Effector memory CD8-positive, alpha-beta T cell (primary cell): ENCODE results near the gene INPP5B.

Experiments used
- ATAC-seq: fragments of 150-1000 bp; cut with Tn5 transposase; replicated peaks from 2 replicates; pipeline ENCODE4 v1.10.0; 2021; ENCODE audit warnings: mild to moderate bottlenecking, moderate library complexity
- DNase-seq, 3 experiments: peaks; one replicate each; pipeline ENCODE4 v3.0.0; 2021
- H3K27ac Mint-ChIP-seq, 2 donors: one replicate each; pipeline ENCODE4 v1.8.0; 2022; ENCODE audit warnings: mild to moderate bottlenecking in 2 of 2, mixed read lengths in 2 of 2, moderate library complexity in 2 of 2
- H3K27me3 Mint-ChIP-seq, 2 donors: one replicate each; pipeline ENCODE4 v1.8.0; 2022; ENCODE audit warnings: mixed read lengths in 2 of 2
- H3K36me3 Mint-ChIP-seq: one replicate; pipeline ENCODE4 v1.8.0; 2022; ENCODE audit warnings: mild to moderate bottlenecking, moderate library complexity, mixed read lengths; ENCODE audit not compliant: insufficient read depth
- H3K4me1 Mint-ChIP-seq, 2 donors: one replicate each; pipeline ENCODE4 v1.8.0; 2022; ENCODE audit warnings: low read depth in 2 of 2, mixed read lengths in 2 of 2
- H3K4me3 Mint-ChIP-seq, 2 donors: one replicate each; pipeline ENCODE4 v1.8.0; 2022; ENCODE audit warnings: mild to moderate bottlenecking in 2 of 2, mixed read lengths in 2 of 2, moderate library complexity in 2 of 2
- H3K9me3 Mint-ChIP-seq, 2 donors: one replicate each; pipeline ENCODE4 v1.8.0; 2022; ENCODE audit warnings: mixed read lengths in 2 of 2

INPP5B gene

GRCh38 chr1:37865348-37866120 lies 81.3 kb downstream of the INPP5B start:
- no peaks in the 10 kb centered on the region for H3K9me3 Mint-ChIP-seq
- H3K4me1 Mint-ChIP-seq, result no peaks in the 10 kb centered on the region
- no peaks in the 10 kb centered on the region for H3K27me3 Mint-ChIP-seq
- H3K27ac Mint-ChIP-seq, result no peak overlapping the region
- DNase-seq, result no peak
- peaks cover 59% of the 10 kb centered on the region for H3K36me3 Mint-ChIP-seq
- no peak for ATAC-seq
- no peak overlapping the region for H3K4me3 Mint-ChIP-seq

- ATAC-seq (no peak), DNase-seq (no peak)
- Mint-ChIP-seq H3K27ac (no peak overlapping the region), H3K4me3 (no peak overlapping the region), H3K9me3 (no peaks in the 10 kb centered on the region), H3K27me3 (no peaks in the 10 kb centered on the region), H3K36me3 (peaks cover 48% of the 10 kb centered on the region), H3K4me1 (peaks cover 9 to 14% of the 10 kb centered on the region in 2 donors)
Measured at GRCh38 chr1:37862330-37862729, 84.5 kb downstream of the INPP5B start.

- DNase-seq, result no peak
- Mint-ChIP-seq H3K9me3 (no peaks in the 10 kb centered on the region), H3K4me3 (no peak overlapping the region), H3K27me3 (no peaks in the 10 kb centered on the region), H3K4me1 (peaks cover 12 to 18% of the 10 kb centered on the region in 2 donors), H3K36me3 (peaks cover 49% of the 10 kb centered on the region), H3K27ac (no peak overlapping the region)
- no peak for ATAC-seq
Measured at GRCh38 chr1:37861151-37861550, 85.7 kb downstream of the INPP5B start.

- Mint-ChIP-seq H3K36me3 (peaks cover 50% of the 10 kb centered on the region), H3K4me3 (peak overlapping the region; percentile 89 to 91), H3K27me3 (no peaks in the 10 kb centered on the region), H3K9me3 (no peaks in the 10 kb centered on the region), H3K27ac (peak overlapping the region; percentile 85 to 95), H3K4me1 (peaks cover 12 to 19% of the 10 kb centered on the region in 2 donors)
- ATAC-seq, result no peak
- no peak for DNase-seq
Measured at GRCh38 chr1:37860346-37860666, 86.5 kb downstream of the INPP5B start.

GRCh38 chr1:37859507-37860345 lies 87.1 kb downstream of the INPP5B start, which contains the start of gene MTF1:
Gene MTF1 (minus strand): TSS chr1:37859592. CDS start chr1:37857658, 1,934 bp downstream.
- H3K27me3 Mint-ChIP-seq, result no peaks in the 10 kb centered on the region
- H3K4me1 Mint-ChIP-seq, result peaks cover 14 to 25% of the 10 kb centered on the region in 2 donors
- no peaks in the 10 kb centered on the region for H3K9me3 Mint-ChIP-seq
- H3K4me3 Mint-ChIP-seq, result peak within 1 kb of the TSS; percentile 89 to 91
- ATAC-seq, result peak; percentile 97
- DNase-seq, result peak; percentile 96 to 97 (median 96)
- peaks cover 49% of the 10 kb centered on the region for H3K36me3 Mint-ChIP-seq
- peak within 1 kb of the TSS; percentile 85 to 95 for H3K27ac Mint-ChIP-seq

- Mint-ChIP-seq H3K27ac (peak overlapping the region; percentile 85 to 95), H3K9me3 (no peaks in the 10 kb centered on the region), H3K27me3 (no peaks in the 10 kb centered on the region), H3K4me1 (peaks cover 17 to 29% of the 10 kb centered on the region in 2 donors), H3K36me3 (peaks cover 49% of the 10 kb centered on the region), H3K4me3 (peak overlapping the region; percentile 89 to 91)
- no peak for ATAC-seq
- DNase-seq, result peak in 1 of 3 experiments; percentile 4
Measured at GRCh38 chr1:37858931-37859506, 87.8 kb downstream of the INPP5B start.

GRCh38 chr1:37854406-37854805 lies 92.4 kb downstream of the INPP5B start:
- ATAC-seq (no peak), DNase-seq (no peak)
- Mint-ChIP-seq H3K4me3 (no peak overlapping the region), H3K27ac (peak overlapping the region; percentile 23 to 57), H3K36me3 (peaks cover 37% of the 10 kb centered on the region), H3K27me3 (no peaks in the 10 kb centered on the region), H3K4me1 (peaks cover 21 to 33% of the 10 kb centered on the region in 2 donors), H3K9me3 (no peaks in the 10 kb centered on the region)

GRCh38 chr1:37853157-37853556 lies 93.7 kb downstream of the INPP5B start:
- peaks cover 35% of the 10 kb centered on the region for H3K36me3 Mint-ChIP-seq
- no peak for DNase-seq
- no peak overlapping the region for H3K4me3 Mint-ChIP-seq
- no peaks in the 10 kb centered on the region for H3K9me3 Mint-ChIP-seq
- ATAC-seq, result no peak
- peak overlapping the region in 1 of 2 donors; percentile 29 for H3K27ac Mint-ChIP-seq
- peaks cover 17 to 35% of the 10 kb centered on the region in 2 donors for H3K4me1 Mint-ChIP-seq
- no peaks in the 10 kb centered on the region for H3K27me3 Mint-ChIP-seq

- DNase-seq (no peak), ATAC-seq (peak; percentile 21)
- Mint-ChIP-seq H3K4me1 (peaks cover 19 to 36% of the 10 kb centered on the region in 2 donors), H3K27me3 (no peaks in the 10 kb centered on the region), H3K36me3 (peaks cover 27% of the 10 kb centered on the region), H3K9me3 (no peaks in the 10 kb centered on the region), H3K4me3 (no peak overlapping the region), H3K27ac (no peak overlapping the region)
Measured at GRCh38 chr1:37851782-37852210, 95.1 kb downstream of the INPP5B start.

- no peak for ATAC-seq
Measured at GRCh38 chr1:37851262-37851661, 95.6 kb downstream of the INPP5B start.

GRCh38 chr1:37850352-37850955 lies 96.4 kb downstream of the INPP5B start:
- H3K9me3 Mint-ChIP-seq, result no peaks in the 10 kb centered on the region
- H3K27me3 Mint-ChIP-seq, result no peaks in the 10 kb centered on the region
- H3K36me3 Mint-ChIP-seq, result peaks cover 18% of the 10 kb centered on the region
- H3K27ac Mint-ChIP-seq, result no peak overlapping the region
- peaks cover 23 to 46% of the 10 kb centered on the region in 2 donors for H3K4me1 Mint-ChIP-seq
- H3K4me3 Mint-ChIP-seq, result no peak overlapping the region
- no peak for DNase-seq
- ATAC-seq, result no peak

More at GRCh38 chr1:37851262-37851661, 95.6 kb downstream of the INPP5B start:
- H3K9me3 Mint-ChIP-seq, result no peaks in the 10 kb centered on the region
- H3K27ac Mint-ChIP-seq, result no peak overlapping the region
- H3K4me1 Mint-ChIP-seq, result peaks cover 23 to 41% of the 10 kb centered on the region in 2 donors
- no peak overlapping the region for H3K4me3 Mint-ChIP-seq
- H3K27me3 Mint-ChIP-seq, result no peaks in the 10 kb centered on the region
- H3K36me3 Mint-ChIP-seq, result peaks cover 22% of the 10 kb centered on the region
- DNase-seq, result no peak

GRCh38 chr1:37849480-37849879 lies 97.4 kb downstream of the INPP5B start:
- DNase-seq (no peak), ATAC-seq (no peak)
- peaks cover 14% of the 10 kb centered on the region for H3K36me3 Mint-ChIP-seq
- no peaks in the 10 kb centered on the region for H3K9me3 Mint-ChIP-seq
- peaks cover 19 to 47% of the 10 kb centered on the region in 2 donors for H3K4me1 Mint-ChIP-seq
- H3K27ac Mint-ChIP-seq, result no peak overlapping the region
- H3K4me3 Mint-ChIP-seq, result no peak overlapping the region
- no peaks in the 10 kb centered on the region for H3K27me3 Mint-ChIP-seq
